Measurements from ENCODE around the gene OR9Q1.

The OR9Q1 gene

GRCh38 chr11:58133309-58134076 is 109.8 kb downstream of the OR9Q1 start:
- no peak for DNase-seq
- TF ChIP-seq GATA1 (IDR thresholded peaks at IDR 0.05; ENCODE audit: low read depth, low read length) (no peak), POLR2A (IDR thresholded peaks at IDR 0.05; ENCODE audit: low read length) (no peak)

GRCh38 chr11:58134151-58134550 is 110.5 kb downstream of the OR9Q1 start:
- TF ChIP-seq GATA1 (IDR thresholded peaks at IDR 0.05; ENCODE audit: low read depth, low read length) (no peak), POLR2A (IDR thresholded peaks at IDR 0.05; ENCODE audit: low read length) (no peak)

GRCh38 chr11:58135171-58135570 is 111.5 kb downstream of the OR9Q1 start:
- no peak for DNase-seq
- no peak for TF ChIP-seq POLR2A (IDR thresholded peaks at IDR 0.05; ENCODE audit: low read length)
- TF ChIP-seq GATA1 (IDR thresholded peaks at IDR 0.05; ENCODE audit: low read depth, low read length): no peak

More at GRCh38 chr11:58134151-58134550, 110.5 kb downstream of the OR9Q1 start:
- no peak for DNase-seq

- TF ChIP-seq POLR2A (IDR thresholded peaks at IDR 0.05; ENCODE audit: low read length): no peak
- no peak for TF ChIP-seq GATA1 (IDR thresholded peaks at IDR 0.05; ENCODE audit: low read depth, low read length)
- DNase-seq: no peak
Observed at GRCh38 chr11:58142761-58143160, 119.1 kb downstream of the OR9Q1 start.

- no peak for DNase-seq
- TF ChIP-seq GATA1 (IDR thresholded peaks at IDR 0.05; ENCODE audit: low read depth, low read length): no peak
- no peak for TF ChIP-seq POLR2A (IDR thresholded peaks at IDR 0.05; ENCODE audit: low read length)
Observed at GRCh38 chr11:58152781-58153180, 129.1 kb downstream of the OR9Q1 start.

GRCh38 chr11:58164389-58164788 is 140.7 kb downstream of the OR9Q1 start:
- no peak for TF ChIP-seq GATA1 (IDR thresholded peaks at IDR 0.05; ENCODE audit: low read depth, low read length)
- no peak for TF ChIP-seq POLR2A (IDR thresholded peaks at IDR 0.05; ENCODE audit: low read length)
- no peak for DNase-seq

- no peak for DNase-seq
Observed at GRCh38 chr11:58164990-58165389, 141.3 kb downstream of the OR9Q1 start.

GRCh38 chr11:58165504-58166106 is 141.9 kb downstream of the OR9Q1 start:
- DNase-seq: no peak
- TF ChIP-seq POLR2A (IDR thresholded peaks at IDR 0.05; ENCODE audit: low read length): no peak
- no peak for TF ChIP-seq GATA1 (IDR thresholded peaks at IDR 0.05; ENCODE audit: low read depth, low read length)

More at GRCh38 chr11:58164990-58165389, 141.3 kb downstream of the OR9Q1 start:
- TF ChIP-seq POLR2A (IDR thresholded peaks at IDR 0.05; ENCODE audit: low read length) (no peak), GATA1 (IDR thresholded peaks at IDR 0.05; ENCODE audit: low read depth, low read length) (no peak)

GRCh38 chr11:58177409-58178054 is 153.9 kb downstream of the OR9Q1 start:
- DNase-seq: no peak
- TF ChIP-seq GATA1 (IDR thresholded peaks at IDR 0.05; ENCODE audit: low read depth, low read length) (no peak), POLR2A (IDR thresholded peaks at IDR 0.05; ENCODE audit: low read length) (no peak)

GRCh38 chr11:58178444-58178843 is 154.8 kb downstream of the OR9Q1 start:
- TF ChIP-seq POLR2A (IDR thresholded peaks at IDR 0.05; ENCODE audit: low read length): no peak
- TF ChIP-seq GATA1 (IDR thresholded peaks at IDR 0.05; ENCODE audit: low read depth, low read length): no peak

GRCh38 chr11:58179648-58180047 is 156.0 kb downstream of the OR9Q1 start:
- no peak for TF ChIP-seq GATA1 (IDR thresholded peaks at IDR 0.05; ENCODE audit: low read depth, low read length)
- no peak for TF ChIP-seq POLR2A (IDR thresholded peaks at IDR 0.05; ENCODE audit: low read length)
- DNase-seq: peak; percentile 3 to 22

More at GRCh38 chr11:58178444-58178843, 154.8 kb downstream of the OR9Q1 start:
- no peak for DNase-seq

GRCh38 chr11:58186938-58187337 is 163.3 kb downstream of the OR9Q1 start:
- TF ChIP-seq GATA1 (IDR thresholded peaks at IDR 0.05; ENCODE audit: low read depth, low read length) (no peak), POLR2A (IDR thresholded peaks at IDR 0.05; ENCODE audit: low read length) (no peak)
- no peak for DNase-seq

GRCh38 chr11:58188770-58189169 is 165.1 kb downstream of the OR9Q1 start, which contains the start of gene OR9Q2:
TSS of gene OR9Q2 (plus strand) at chr11:58189070. CDS start at chr11:58190491, 1,421 bp downstream.
- no peak for DNase-seq
- TF ChIP-seq GATA1 (IDR thresholded peaks at IDR 0.05; ENCODE audit: low read depth, low read length): no peak
- TF ChIP-seq POLR2A (IDR thresholded peaks at IDR 0.05; ENCODE audit: low read length): no peak

GRCh38 chr11:58192229-58192628 is 168.5 kb downstream of the OR9Q1 start:
- no peak for DNase-seq
- TF ChIP-seq GATA1 (IDR thresholded peaks at IDR 0.05; ENCODE audit: low read depth, low read length) (no peak), POLR2A (IDR thresholded peaks at IDR 0.05; ENCODE audit: low read length) (no peak)

All from erythroblast (primary cell).